Retina (tissue), 1 donor: Measurements from ENCODE around the gene ST6GALNAC3.

ENCODE experiments used
- DNase-seq: peaks from one replicate; pipeline ENCODE4 v3.0.0-alpha.2; 2016

The ST6GALNAC3 gene

GRCh38 chr1:76147917-76148316 lies 73.4 kb downstream of the ST6GALNAC3 start:
- DNase-seq = no peak

DNA sequence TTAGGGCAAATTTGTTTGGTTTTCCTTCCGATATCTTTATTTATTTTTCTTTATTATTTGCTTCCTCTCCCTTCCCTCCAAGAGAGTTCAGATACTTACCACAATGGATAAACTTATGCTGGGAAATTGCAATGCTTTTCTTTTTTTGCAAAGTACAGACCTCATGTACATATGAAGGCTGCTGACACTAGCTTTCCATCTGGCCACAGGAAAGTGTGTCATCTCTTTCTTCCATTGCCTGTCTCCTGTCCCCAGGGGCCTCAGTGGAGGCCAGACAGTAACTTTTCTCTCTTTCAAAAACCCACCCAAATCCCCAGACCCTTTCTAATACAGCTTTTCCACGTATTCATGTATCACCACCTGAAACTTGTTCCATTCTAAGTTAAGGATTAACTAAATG lies 73.9 kb downstream of the ST6GALNAC3 start:
- no peak for DNase-seq

DNA sequence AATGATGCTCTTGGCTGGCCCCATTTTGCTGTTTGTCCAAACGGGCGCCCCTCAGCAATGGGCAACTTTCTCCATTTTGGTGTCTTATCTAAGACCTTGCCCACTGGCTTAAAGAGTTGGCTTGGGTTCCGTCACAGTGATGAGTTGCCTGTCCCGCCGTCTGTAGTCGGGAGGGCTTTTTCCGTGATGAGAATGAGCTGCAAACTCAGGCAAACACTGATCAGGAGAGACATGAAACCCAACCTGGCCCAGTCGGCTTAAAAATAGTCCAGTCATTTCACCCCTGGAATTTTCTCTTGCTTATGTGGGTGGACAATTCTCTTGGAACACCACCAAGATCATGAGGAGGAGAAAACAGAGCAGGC lies 79.3 kb downstream of the ST6GALNAC3 start:
- DNase-seq = no peak

DNA sequence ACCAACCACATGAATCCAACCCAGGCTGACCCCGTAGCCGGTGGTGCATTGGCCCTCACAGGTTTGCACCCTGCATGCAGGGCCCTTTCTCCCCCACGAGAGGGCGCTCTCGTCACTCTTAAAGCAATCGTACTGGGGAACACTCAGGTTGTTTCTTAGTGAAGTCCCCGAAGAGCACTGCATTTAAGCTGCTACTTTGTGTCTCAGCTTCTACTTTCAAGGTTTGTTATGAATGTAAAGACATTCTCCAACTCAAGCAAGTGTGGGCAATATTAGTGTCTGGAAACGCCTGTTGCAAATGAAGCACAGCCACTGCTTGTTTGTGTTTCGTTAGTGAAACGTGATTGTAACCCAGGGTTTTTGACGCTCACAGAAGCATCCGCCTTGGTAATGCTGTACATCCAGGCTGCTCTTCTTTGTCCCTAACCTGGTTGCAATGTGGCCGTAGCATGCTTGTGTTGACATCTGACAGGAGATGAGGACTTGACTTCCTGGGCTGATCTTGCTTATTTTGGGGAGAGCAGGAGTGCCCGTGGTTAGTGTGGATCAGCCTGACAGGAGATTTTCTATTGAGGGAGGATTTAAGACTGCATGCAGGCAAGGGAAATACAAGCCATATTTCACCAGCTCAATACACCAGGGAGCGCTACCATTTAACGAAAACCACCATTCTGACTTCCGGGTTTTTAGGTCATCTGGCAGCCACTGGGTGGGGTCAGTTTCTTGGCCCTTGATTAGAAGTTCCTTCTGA lies 79.8 kb downstream of the ST6GALNAC3 start:
- DNase-seq = peak; percentile 89

DNA sequence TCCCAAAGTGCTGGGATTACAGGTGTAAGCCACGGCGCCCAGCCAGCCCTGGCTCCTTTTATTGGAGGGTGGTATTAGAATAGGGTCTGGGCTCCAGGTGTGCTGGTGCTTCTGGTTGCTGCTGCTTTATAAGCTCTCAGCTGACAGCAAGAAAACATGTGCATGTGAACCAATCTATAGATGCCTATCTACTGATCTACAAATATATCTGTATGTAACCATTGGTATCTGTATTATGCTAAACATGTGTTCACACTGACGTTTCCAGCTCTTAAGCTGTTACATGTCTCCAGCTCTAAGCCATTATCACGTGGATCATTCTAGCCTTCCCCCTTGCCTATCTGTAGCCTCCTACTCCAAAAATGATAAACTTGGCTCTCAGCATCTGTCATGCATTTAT lies 82.4 kb downstream of the ST6GALNAC3 start:
- DNase-seq = no peak

GRCh38 chr1:76158126-76158525 lies 83.6 kb downstream of the ST6GALNAC3 start:
- DNase-seq = no peak

GRCh38 chr1:76160225-76160624 lies 85.7 kb downstream of the ST6GALNAC3 start:
- DNase-seq = no peak

DNA sequence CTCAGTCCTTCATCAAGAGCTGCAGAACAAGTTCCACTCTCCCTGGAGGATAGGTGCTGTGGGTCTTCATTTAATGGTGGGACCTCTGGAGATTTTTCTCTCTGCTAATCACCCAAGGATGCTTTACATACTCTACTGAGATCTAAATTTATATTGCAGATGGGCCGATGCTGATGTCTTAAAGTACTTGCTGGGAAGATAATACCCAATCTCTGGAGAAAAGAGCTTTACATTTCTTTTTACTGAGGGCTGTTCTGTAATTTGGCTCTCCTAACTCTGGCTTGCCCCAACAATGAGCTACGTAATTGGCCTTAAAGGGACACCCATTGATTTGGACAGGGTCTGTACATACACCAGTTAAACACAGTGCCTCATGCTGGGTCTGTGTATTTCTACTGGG lies 86.9 kb downstream of the ST6GALNAC3 start:
- DNase-seq = no peak

DNA sequence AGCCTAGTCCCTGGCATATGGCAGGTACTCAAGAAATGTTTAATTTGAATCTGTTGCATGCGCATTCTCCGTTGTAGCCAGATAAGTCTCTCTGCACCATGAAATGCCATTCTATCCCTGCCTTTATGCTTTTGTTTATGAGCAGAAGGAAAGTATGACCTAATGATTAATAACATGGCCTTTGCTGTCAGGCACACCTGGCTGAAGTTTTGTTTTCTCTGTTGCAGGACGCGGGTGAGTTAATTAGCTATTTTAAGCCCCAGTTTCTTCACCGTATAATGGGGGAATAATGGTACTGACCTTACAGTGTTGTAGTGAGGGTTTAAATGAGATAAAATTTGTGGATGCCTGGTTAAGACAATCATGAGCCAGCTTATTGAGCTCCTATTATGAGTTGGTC lies 87.7 kb downstream of the ST6GALNAC3 start:
- DNase-seq = no peak

GRCh38 chr1:76164165-76164564 lies 89.6 kb downstream of the ST6GALNAC3 start:
- DNase-seq = no peak

GRCh38 chr1:76170084-76170483 lies 95.5 kb downstream of the ST6GALNAC3 start:
- no peak for DNase-seq

GRCh38 chr1:76170513-76170912 lies 96.0 kb downstream of the ST6GALNAC3 start:
- DNase-seq = no peak

DNA sequence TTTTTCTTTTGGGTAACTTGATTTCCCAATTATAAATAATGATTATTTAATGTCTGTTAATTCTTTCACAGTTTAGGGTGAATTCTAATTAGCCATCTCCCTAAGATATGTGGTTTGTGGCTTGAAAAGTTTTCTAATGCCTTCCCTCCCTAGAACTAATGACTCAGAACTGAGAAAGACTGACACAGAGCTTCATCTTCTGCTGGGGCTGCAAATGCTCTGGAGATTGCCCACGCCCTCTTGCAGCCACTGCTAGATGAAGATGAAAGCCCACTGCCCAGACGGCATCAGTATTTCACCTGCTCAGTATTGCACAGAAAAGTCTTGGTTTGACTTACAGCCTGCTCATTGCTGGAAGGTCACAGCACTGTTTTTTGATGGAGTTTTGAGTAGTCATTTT lies 101.5 kb downstream of the ST6GALNAC3 start:
- DNase-seq = no peak

GRCh38 chr1:76177615-76178014 lies 103.1 kb downstream of the ST6GALNAC3 start:
- DNase-seq = peak; percentile 38

- DNase-seq = no peak
Observed at GRCh38 chr1:76179219-76179698, 104.7 kb downstream of the ST6GALNAC3 start.

DNA sequence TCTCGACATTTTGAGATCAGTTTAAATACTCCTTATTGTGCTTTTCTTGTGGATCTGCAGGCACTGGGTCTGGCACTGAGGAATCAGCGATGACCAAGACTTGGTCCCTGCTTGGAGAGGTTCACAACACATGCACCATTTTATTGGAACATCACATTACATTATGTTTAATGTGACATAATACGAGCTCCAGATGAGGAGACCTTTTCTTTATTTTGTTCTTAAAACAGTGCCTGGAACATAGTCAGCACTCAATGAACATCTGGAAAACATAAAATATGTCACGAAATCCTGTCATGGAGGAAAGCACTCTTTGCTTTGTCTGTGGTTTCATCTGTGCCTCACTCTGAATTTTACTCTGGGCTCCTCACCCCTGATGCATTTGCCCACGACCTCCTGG lies 110.7 kb downstream of the ST6GALNAC3 start:
- DNase-seq = no peak

DNA sequence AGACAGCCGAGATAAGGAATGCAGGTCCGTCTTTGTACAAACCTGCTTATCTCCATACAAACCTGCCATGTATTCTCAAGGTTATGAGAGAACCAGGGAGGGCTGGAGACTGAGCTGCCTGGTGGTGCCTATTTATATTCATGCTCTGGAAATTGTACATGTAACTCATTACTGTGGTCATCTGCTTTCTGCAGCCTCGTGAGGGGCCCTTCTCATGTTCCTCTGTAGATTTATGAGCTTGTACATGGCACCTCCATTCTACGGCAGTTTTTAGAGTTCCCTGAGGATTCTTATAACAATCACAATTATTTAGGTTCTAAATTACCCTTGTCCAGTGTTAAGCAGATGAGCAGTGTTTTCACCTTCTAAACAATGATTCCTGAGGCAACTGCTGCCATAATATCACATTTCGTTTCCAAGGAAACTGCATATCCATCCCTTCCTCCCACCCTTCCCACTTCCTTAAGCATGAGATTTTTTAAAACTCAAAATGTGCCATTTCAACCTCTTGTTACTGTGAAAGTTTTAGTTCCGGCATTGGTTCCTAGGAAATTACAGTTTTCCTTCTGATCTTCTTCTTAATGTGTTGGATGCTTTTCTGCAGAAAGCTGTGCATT lies 112.1 kb downstream of the ST6GALNAC3 start:
- DNase-seq = no peak

DNA sequence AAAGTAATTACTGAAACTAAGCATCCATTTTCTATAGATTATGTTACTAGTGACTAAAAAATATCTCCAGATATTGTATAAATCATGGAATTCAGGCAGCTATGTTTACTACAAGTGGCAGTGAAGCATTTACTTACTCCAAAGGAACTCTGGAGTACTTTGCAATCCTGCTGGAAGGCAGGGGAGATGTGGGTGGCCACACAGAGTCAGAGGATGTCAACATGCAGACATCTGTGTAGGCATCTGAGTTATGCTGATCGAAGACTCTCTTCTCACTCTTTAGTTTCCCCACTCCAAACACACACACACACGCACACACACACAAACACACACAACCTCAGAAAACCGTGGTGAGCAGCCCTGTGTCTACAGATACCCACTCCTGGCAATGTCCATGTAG lies 112.9 kb downstream of the ST6GALNAC3 start:
- DNase-seq = no peak

DNA sequence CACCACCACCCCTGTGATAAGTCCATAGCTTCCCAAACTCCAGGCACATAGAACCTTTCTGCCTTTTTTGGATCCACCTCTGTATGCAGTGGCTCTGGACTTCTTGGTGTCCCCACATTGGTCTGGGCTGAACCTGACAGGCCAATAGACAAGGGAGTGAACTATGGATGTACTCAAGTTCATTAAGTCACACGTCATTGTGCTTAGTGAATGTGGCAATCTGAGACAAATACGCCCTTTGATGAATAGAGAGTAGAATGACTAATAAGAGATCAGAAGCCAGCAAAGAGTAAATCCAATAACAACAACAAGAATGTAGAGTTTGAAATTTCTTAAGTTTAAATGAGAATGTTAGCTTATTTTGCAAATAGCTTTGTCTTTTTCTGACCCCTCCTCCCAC lies 114.8 kb downstream of the ST6GALNAC3 start:
- no peak for DNase-seq

DNA sequence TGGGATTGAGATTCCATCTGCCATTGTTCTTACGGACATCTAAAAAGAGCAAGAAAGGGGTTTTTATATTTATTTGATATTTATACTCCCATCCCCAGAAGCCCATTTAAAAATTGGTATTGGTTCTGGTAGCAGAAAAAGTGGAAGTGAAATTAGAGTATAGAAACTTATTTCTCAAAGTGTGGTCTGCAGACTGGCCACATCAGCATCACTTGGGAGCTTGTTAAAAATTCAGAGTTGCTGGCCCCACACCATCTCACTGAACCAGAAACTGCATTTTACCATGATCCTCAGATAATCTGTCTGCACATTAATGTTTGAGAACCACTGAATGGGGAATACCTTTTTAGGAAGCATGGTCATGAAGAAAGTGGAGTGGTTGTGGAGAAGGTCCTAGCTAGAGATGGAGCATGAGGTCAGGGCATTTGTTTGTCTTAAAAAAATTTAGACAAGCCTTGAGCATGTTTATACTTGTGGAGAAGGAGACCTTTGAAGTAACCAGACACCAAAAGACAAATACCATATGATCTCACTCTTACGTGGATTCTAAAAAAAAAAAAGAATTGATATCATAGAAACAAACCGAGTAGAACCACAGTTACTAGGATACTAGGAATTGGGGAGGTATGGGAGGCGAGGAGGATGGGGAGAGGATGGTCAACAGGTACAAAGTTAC lies 116.3 kb downstream of the ST6GALNAC3 start:
- DNase-seq = no peak

DNA sequence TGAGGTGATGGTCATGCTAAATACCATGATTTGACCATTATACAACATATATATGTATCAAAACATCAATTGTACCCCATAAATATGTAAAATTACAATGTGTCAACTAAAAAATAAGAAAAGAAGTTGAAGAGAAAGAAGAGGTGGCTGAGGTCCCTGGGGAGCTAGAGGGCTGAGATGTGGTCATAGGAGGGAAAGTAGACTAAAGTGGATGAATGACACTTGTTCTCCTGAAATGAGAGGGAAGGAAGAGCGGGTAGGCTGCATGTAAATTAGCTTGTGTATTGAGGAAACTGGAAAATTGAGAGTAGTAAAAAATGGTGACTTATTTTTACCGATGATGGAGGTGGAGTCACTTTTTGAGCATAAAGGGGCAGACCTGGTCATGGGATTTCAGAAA lies 117.0 kb downstream of the ST6GALNAC3 start:
- DNase-seq = no peak

DNA sequence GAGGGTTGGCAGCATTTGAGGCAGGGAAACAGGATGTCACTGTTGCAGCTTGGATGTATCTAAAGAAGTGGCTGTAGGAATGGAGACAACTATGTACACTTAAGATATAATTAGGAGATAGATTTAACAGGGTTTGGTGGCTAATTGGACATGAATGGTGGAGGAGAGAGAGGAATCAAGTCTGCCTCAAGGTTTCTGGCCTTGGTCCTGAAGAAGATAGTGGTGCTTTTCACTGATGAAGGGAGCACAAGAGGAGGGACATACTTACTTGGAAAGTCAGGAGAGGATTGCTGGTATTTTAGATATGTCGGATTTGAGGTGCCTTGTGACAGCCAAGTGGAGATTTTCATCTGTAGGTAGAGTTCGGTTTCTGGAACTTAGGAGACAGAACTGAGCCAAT lies 123.9 kb downstream of the ST6GALNAC3 start:
- DNase-seq = no peak

- DNase-seq = no peak
Observed at GRCh38 chr1:76202670-76203069, 128.1 kb downstream of the ST6GALNAC3 start.

- DNase-seq = no peak
Observed at GRCh38 chr1:76203127-76203526, 128.6 kb downstream of the ST6GALNAC3 start.
